K562 (cell line): ENCODE results near the gene TIMM50. TPM values are rescaled to one million over a fixed set of nuclear protein-coding genes. Genes with fewer than 3 reads are reported as not detected.

ENCODE experiments used
- ARID2 ChIP-seq: fragments of 450-650 bp; IDR thresholded peaks from 2 replicates; pipeline ENCODE4 v1.6.1; 2017; ENCODE audit warnings: antibody characterized with exemption, mild to moderate bottlenecking
- BRF1 ChIP-seq: IDR thresholded peaks from 3 replicates; pipeline ENCODE4 v1.6.1; 2011; ENCODE audit warnings: borderline replicate concordance, mild to moderate bottlenecking; ENCODE audit not compliant: insufficient read length; ENCODE audit errors: extremely low read depth
- C11orf30 ChIP-seq: fragments of 450-650 bp; IDR thresholded peaks from 2 replicates; pipeline ENCODE4 v1.6.1; 2016; ENCODE audit warnings: low read depth, mild to moderate bottlenecking
- EWSR1 ChIP-seq: fragments of 450-650 bp; IDR thresholded peaks from 2 replicates; pipeline ENCODE4 v1.6.1; 2018; ENCODE audit warnings: borderline replicate concordance, mild to moderate bottlenecking, low read depth, moderate library complexity; ENCODE audit not compliant: partially characterized antibody
- GTF3C2 ChIP-seq: IDR thresholded peaks from 3 replicates; pipeline ENCODE4 v1.6.1; 2011; ENCODE audit warnings: borderline replicate concordance, mild to moderate bottlenecking, moderate library complexity; ENCODE audit not compliant: insufficient read length; ENCODE audit errors: extremely low read depth
- HBP1 ChIP-seq: fragments of 450-650 bp; formaldehyde crosslinking; IDR thresholded peaks from 2 replicates; pipeline ENCODE4 v1.4.0; 2022; ENCODE audit warnings: missing genetic modification characterization
- HCFC1 ChIP-seq: IDR thresholded peaks from 2 replicates; pipeline ENCODE4 v1.6.1; 2012; ENCODE audit warnings: low read depth, low read length, improper control_type of control experiment
- HMBOX1 ChIP-seq: sonication (generic); IDR thresholded peaks from 2 replicates; pipeline ENCODE4 v1.6.1; 2016
- ID3 ChIP-seq, 2 experiments: fragments of 250-450 bp in 1 of 2; fragments of 450-650 bp in 1 of 2; sonication (Bioruptor Pico) in 1 of 2; IDR thresholded peaks; 2 replicates each; pipeline versions ENCODE4 v1.6.1 to v1.8.0; 2016 to 2021; ENCODE audit warnings: mild to moderate bottlenecking in 2 of 2, moderate library complexity in 2 of 2, missing compliant biosample characterization in 1 of 2, missing genetic modification characterization in 1 of 2
- POLR2AphosphoS2 ChIP-seq: IDR thresholded peaks from 2 replicates; pipeline ENCODE4 v1.6.1; 2012; ENCODE audit warnings: low read length, improper control_type of control experiment
- RFX5 ChIP-seq: IDR thresholded peaks from 2 replicates; pipeline ENCODE4 v1.6.1; 2011; ENCODE audit warnings: low read depth, mild to moderate bottlenecking, improper control_type of control experiment, low read length
- RNF2 ChIP-seq: sonication (generic); IDR thresholded peaks from 2 replicates; pipeline ENCODE4 v1.6.1; 2016
- XRCC3 ChIP-seq: fragments of 450-650 bp; IDR thresholded peaks from 2 replicates; pipeline ENCODE4 v1.6.1; 2017; ENCODE audit warnings: mild to moderate bottlenecking, moderate library complexity
- ZNF12 ChIP-seq: sonication (generic); formaldehyde crosslinking; IDR thresholded peaks from 2 replicates; pipeline ENCODE4 v1.4.0; 2020; ENCODE audit warnings: mild to moderate bottlenecking, missing genetic modification reagents
- ZNF263 ChIP-seq: sonication (generic); formaldehyde crosslinking; IDR thresholded peaks from 2 replicates; pipeline ENCODE4 v1.8.0; 2022; ENCODE audit warnings: mild to moderate bottlenecking, missing genetic modification reagents, borderline replicate concordance
- ZNF398 ChIP-seq: fragments of 250-450 bp; sonication (Bioruptor Pico); IDR thresholded peaks from 2 replicates; pipeline ENCODE4 v1.8.0; 2021; ENCODE audit warnings: moderate library complexity, mild to moderate bottlenecking, inconsistent platforms
- ZNF511 ChIP-seq: sonication (generic); formaldehyde crosslinking; IDR thresholded peaks from 2 replicates; pipeline ENCODE4 v1.8.0; 2022; ENCODE audit warnings: mild to moderate bottlenecking, missing genetic modification reagents
- polyA plus RNA-seq, 8 experiments: library from polyadenylated mRNA; depleted of rRNA in 4 of 8; stranded (reverse) in 5 of 8; unstranded in 3 of 8; fragments of >200 nt; fragmentation: Nextera tagmentation in 2 of 8; fragmentation: Illumina TruSeq in 1 of 8; extraction: Ambion mirVana in 2 of 8; extraction: Trizol in 1 of 8; gene quantifications; 2 replicates each; pipeline versions ENCODE4 v1.2.1 to v1.2.3, GENCODE V29; 2011 to 2014; ENCODE audit warnings: inconsistent platforms in 1 of 8, missing spikeins in 1 of 8
- total RNA-seq, 7 experiments: library from RNA; depleted of rRNA in 6 of 7; stranded (reverse); fragments of >200 nt in 6 of 7; fragmentation: Illumina TruSeq in 2 of 7; extraction: Trizol in 2 of 7; gene quantifications; 2 replicates each; pipeline versions ENCODE4 v1.2.1 to v1.2.3, GENCODE V29; 2011 to 2021; ENCODE audit warnings: low replicate concordance in 1 of 7

The TIMM50 gene
- total and polyA plus RNA-seq, 9 of the 15 experiments (the other 6 are each of a cell fraction or from before 2014, with no cell fraction given): 28.3 to 221 (median 170) TPM

- no peak for TF ChIP-seq ZNF398 (CRISPR knock-in tag)
- no peak for TF ChIP-seq EWSR1
- no peak for TF ChIP-seq ZNF263 (CRISPR knock-in tag)
- no peak for TF ChIP-seq HMBOX1
- peak; percentile 71 for TF ChIP-seq ZNF511 (CRISPR knock-in tag)
- peak; percentile 66 for TF ChIP-seq HCFC1
- TF ChIP-seq ID3 (CRISPR knock-in tag; IDR thresholded peaks at IDR 0.05): no peak
- no peak for TF ChIP-seq ID3 (tag; IDR thresholded peaks at IDR 0.05)
- no peak for TF ChIP-seq ARID2
- no peak for TF ChIP-seq XRCC3
- TF ChIP-seq ZNF12: no peak
- TF ChIP-seq BRF1: no peak
- TF ChIP-seq GTF3C2: no peak
- TF ChIP-seq POLR2AphosphoS2: peak; percentile 73; the same call in 1 of the 2 replicates
- TF ChIP-seq C11orf30: peak; percentile 80
- TF ChIP-seq RFX5: no peak
- peak; percentile 4; the same call in 1 of the 2 replicates for TF ChIP-seq HBP1 (CRISPR knock-in tag)
- 0 out of 2 replicates have a peak, but pooled peaks have one; percentile 52 for TF ChIP-seq RNF2
Measured at GRCh38 chr19:39435499-39436349, 44.9 kb upstream of the TIMM50 start, which contains the start of gene RPS16 (continued).
